Testis (tissue), 3 donors: ENCODE results near the gene PTPRN2. TPM values are rescaled to one million over a fixed set of nuclear protein-coding genes. Genes with fewer than 3 reads are reported as not detected.

ENCODE experiments used
- DNase-seq: peaks from one replicate; pipeline ENCODE4 v3.0.0-alpha.2; 2019
- H3K27ac ChIP-seq, 2 donors: fragments of 200-600 bp; sonication (generic); one replicate each; pipeline ENCODE4 v1.5.1; 2019
- H3K27me3 ChIP-seq: fragments of 200-600 bp; sonication (generic); one replicate; pipeline ENCODE4 v1.5.1; 2019
- H3K36me3 ChIP-seq: fragments of 200-600 bp; sonication (generic); one replicate; pipeline ENCODE4 v1.5.1; 2017; ENCODE audit warnings: low read depth; ENCODE audit errors: missing control alignments
- H3K4me1 ChIP-seq: fragments of 200-600 bp; sonication (generic); one replicate; pipeline ENCODE4 v1.5.1; 2019
- H3K4me3 ChIP-seq, 2 donors: fragments of 200-600 bp; sonication (generic); one replicate each; pipeline ENCODE4 v1.5.1; 2017 to 2019
- H3K9me3 ChIP-seq: fragments of 200-600 bp; sonication (generic); one replicate; pipeline ENCODE4 v1.5.1; 2017
- CTCF ChIP-seq, 3 experiments: fragments of 450-650 bp in 2 of 3; fragments of 200-600 bp in 1 of 3; sonication (generic) in 1 of 3; IDR thresholded peaks; one replicate each; pipeline ENCODE4 v1.5.1; 2016 to 2019; ENCODE audit warnings: antibody characterized with exemption in 3 of 3, mild to moderate bottlenecking in 2 of 3, moderate library complexity in 1 of 3
- POLR2A ChIP-seq: fragments of 450-650 bp; IDR thresholded peaks from one replicate; pipeline ENCODE4 v1.6.1; 2017; ENCODE audit warnings: antibody characterized with exemption, mild to moderate bottlenecking, moderate library complexity
- WGBS, 2 donors: methylation state at CpG; one replicate each; pipeline ENCODE4 v1.1.5; 2018; 5-methylcytosine and 5-hydroxymethylcytosine counted together
- intact Hi-C: fragments of 100-400 bp; cut with DNase I; formaldehyde crosslinking; loops from one replicate; pipeline ENCODE4 v1.15.1; 2023; ENCODE audit warnings: low total_unique reads
- polyA plus RNA-seq: library from polyadenylated mRNA; stranded (reverse); fragments of 350-450 nt; fragmentation: Illumina TruSeq; extraction: RNeasy Lipid Tissue Mini Kit (QIAGEN cat#74804); gene quantifications from one replicate; pipeline ENCODE4 v1.2.3, GENCODE V29; 2014; ENCODE audit warnings: low read depth, low replicate concordance; ENCODE audit not compliant: insufficient read depth
- total RNA-seq, 2 donors: library from RNA; depleted of rRNA; stranded (reverse); fragments of >200 nt; gene quantifications; one replicate each; pipeline ENCODE4 v1.2.3, GENCODE V29; 2016

Gene PTPRN2
- total and polyA plus RNA-seq, 3 donors from 2014 or later, result 9.3 to 10.8 (median 9.8) TPM

- intact Hi-C loops, result no loop called here
- Histone ChIP-seq H3K9me3 (no peaks in the 10 kb centered on the region), H3K4me1 (peaks cover 36% of the 10 kb centered on the region), H3K4me3 (no peak overlapping the region), H3K27ac (peak overlapping the region; percentile 85), H3K27me3 (no peaks in the 10 kb centered on the region), H3K36me3 (no peaks in the 10 kb centered on the region)
- 32 to 41% methylated on average over 17 to 28 of the region's 30 CpGs for WGBS, 2 donors
- TF ChIP-seq POLR2A, result no peak
- TF ChIP-seq CTCF (IDR thresholded peaks at IDR 0.05), result peak in 2 of 3 experiments; percentile 46 to 60
- DNase-seq, result peak; percentile 88
Measured at GRCh38 chr7:157875230-157876179, 712.1 kb downstream of the PTPRN2 start.

GRCh38 chr7:157874870-157875229 lies 712.8 kb downstream of the PTPRN2 start:
- Histone ChIP-seq H3K9me3 (no peaks in the 10 kb centered on the region), H3K36me3 (no peaks in the 10 kb centered on the region), H3K4me3 (no peak overlapping the region), H3K27ac (peak overlapping the region; percentile 83 to 85), H3K4me1 (peaks cover 36% of the 10 kb centered on the region), H3K27me3 (no peaks in the 10 kb centered on the region)
- intact Hi-C loops, result no loop called here
- DNase-seq, result no peak
- TF ChIP-seq POLR2A (no peak), CTCF (IDR thresholded peaks at IDR 0.05) (no peak)
- 41 to 58% methylated on average over 5 to 12 of the region's 12 CpGs for WGBS, 2 donors

GRCh38 chr7:157874208-157874816 lies 713.3 kb downstream of the PTPRN2 start:
- Histone ChIP-seq H3K9me3 (no peaks in the 10 kb centered on the region), H3K27me3 (no peaks in the 10 kb centered on the region), H3K4me1 (peaks cover 36% of the 10 kb centered on the region), H3K27ac (peak overlapping the region; percentile 83 to 85), H3K4me3 (no peak overlapping the region), H3K36me3 (no peaks in the 10 kb centered on the region)
- no peak for TF ChIP-seq CTCF (IDR thresholded peaks at IDR 0.05)
- no peak for TF ChIP-seq POLR2A
- WGBS, 2 donors, result 76 to 77% methylated on average over 13 to 14 of the region's 14 CpGs
- intact Hi-C loops, result no loop called here
- no peak for DNase-seq

GRCh38 chr7:157873664-157874063 lies 714.0 kb downstream of the PTPRN2 start:
- peak overlapping the region; percentile 83 to 85 for H3K27ac ChIP-seq

More at GRCh38 chr7:157873664-157874063, 714.0 kb downstream of the PTPRN2 start:
- intact Hi-C loops, result no loop called here
- H3K9me3 ChIP-seq, result no peaks in the 10 kb centered on the region
- H3K36me3 ChIP-seq, result no peaks in the 10 kb centered on the region
- H3K27me3 ChIP-seq, result no peaks in the 10 kb centered on the region
- H3K4me1 ChIP-seq, result peaks cover 36% of the 10 kb centered on the region
- 51 to 65% methylated on average over 17 of the region's 17 CpGs for WGBS, 2 donors
- H3K4me3 ChIP-seq, result no peak overlapping the region
- peak; percentile 61 for DNase-seq
- TF ChIP-seq POLR2A (no peak), CTCF (IDR thresholded peaks at IDR 0.05) (no peak)
